ENCODE results near the gene HIVEP1.

DNA sequence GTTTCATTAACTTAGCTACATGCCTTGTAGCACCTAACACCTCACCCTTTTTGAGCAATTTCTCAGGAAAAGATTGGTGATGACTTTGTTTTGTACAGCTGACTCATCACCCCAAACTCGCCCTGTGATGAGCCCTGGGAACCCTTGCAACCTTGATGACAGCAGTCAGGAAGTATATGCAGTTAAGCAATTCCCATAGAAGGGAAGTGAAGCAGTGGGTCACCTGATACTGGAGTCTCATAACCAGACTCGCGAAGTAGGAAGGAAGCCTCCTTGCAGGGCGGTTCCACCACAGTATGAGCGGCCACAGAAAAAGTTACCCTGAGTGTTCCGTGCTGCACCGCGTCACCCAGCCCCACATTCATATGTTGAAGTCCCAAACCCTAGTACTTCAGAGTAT, 196.1 kb downstream of the HIVEP1 start:
- TF ChIP-seq, protein P1, sequence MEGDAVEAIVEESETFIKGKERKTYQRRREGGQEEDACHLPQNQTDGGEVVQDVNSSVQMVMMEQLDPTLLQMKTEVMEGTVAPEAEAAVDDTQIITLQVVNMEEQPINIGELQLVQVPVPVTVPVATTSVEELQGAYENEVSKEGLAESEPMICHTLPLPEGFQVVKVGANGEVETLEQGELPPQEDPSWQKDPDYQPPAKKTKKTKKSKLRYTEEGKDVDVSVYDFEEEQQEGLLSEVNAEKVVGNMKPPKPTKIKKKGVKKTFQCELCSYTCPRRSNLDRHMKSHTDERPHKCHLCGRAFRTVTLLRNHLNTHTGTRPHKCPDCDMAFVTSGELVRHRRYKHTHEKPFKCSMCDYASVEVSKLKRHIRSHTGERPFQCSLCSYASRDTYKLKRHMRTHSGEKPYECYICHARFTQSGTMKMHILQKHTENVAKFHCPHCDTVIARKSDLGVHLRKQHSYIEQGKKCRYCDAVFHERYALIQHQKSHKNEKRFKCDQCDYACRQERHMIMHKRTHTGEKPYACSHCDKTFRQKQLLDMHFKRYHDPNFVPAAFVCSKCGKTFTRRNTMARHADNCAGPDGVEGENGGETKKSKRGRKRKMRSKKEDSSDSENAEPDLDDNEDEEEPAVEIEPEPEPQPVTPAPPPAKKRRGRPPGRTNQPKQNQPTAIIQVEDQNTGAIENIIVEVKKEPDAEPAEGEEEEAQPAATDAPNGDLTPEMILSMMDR (IDR thresholded peaks at IDR 0.05; ENCODE audit: low read depth, low read length), result no peak
- no peak for TF ChIP-seq EZH2phosphoT487 (IDR thresholded peaks at IDR 0.05; ENCODE audit: low read depth)
